ENCODE data around the gene PYY. TPM values are rescaled to one million over a fixed set of nuclear protein-coding genes. Genes with fewer than 3 reads are reported as not detected.

Gene PYY
- total RNA-seq, 1 experiment from 2014 or later: not detected

- CTCF ChIA-PET: interaction anchor here (0.8 kb wide), 1 partner anchor 11 kb away, joined by 4 read pairs; no protein-coding TSS in a partner anchor
- TF ChIP-seq CTCF (IDR thresholded peaks at IDR 0.05): no peak
- TF ChIP-seq SIN3A (IDR thresholded peaks at IDR 0.05; ENCODE audit: borderline replicate concordance, insufficient read depth, low read depth, low read length): no peak
- no peak for TF ChIP-seq POLR2AphosphoS5 (IDR thresholded peaks at IDR 0.05; ENCODE audit: low read depth, low read length)
- TF ChIP-seq REST (IDR thresholded peaks at IDR 0.05; ENCODE audit: insufficient read depth in 1 of 2, low read depth in 2 of 2, low read length in 1 of 2): no peak
- TF ChIP-seq TCF7L2 (IDR thresholded peaks at IDR 0.05; ENCODE audit: low read depth, low read length): no peak
- BruUV-seq (replicated peaks): no TSS peak
- intact Hi-C loops (cut with micrococcal nuclease; ENCODE audit: unreplicated experiment): no loop called here
- no peak overlapping the region for H3K27ac ChIP-seq (ENCODE audit: low read length)
- DNase-seq (ENCODE audit: low read depth, low spot score): no peak
- no peaks in the 10 kb centered on the region for H3K27me3 ChIP-seq (ENCODE audit: control insufficient read depth, insufficient read depth, low read length)
- POLR2A ChIA-PET: no interaction called here
- in situ Hi-C loops (cut with HindIII; ENCODE audit: low pct_unique_long_range_greater_than_20kb, low sequenced_read_pairs): no loop called here
- no peaks in the 10 kb centered on the region for H3K4me1 ChIP-seq (ENCODE audit: control insufficient read depth, insufficient read depth, low read length)
- ATAC-seq: no peak
- no peaks in the 10 kb centered on the region for H3K9me3 ChIP-seq (ENCODE audit: control insufficient read depth, insufficient read depth, low read depth, low read length)
- H3K36me3 ChIP-seq (ENCODE audit: control insufficient read depth, insufficient read depth, low read length): no peaks in the 10 kb centered on the region
- H3K4me3 ChIP-seq (ENCODE audit: low read depth in 2 of 2, low read length in 2 of 2): no peak overlapping the region
Observed at GRCh38 chr17:43920500-43921095, 33.1 kb downstream of the PYY start.

- ChIA-PET POLR2A (no interaction called here), CTCF (no interaction called here)
- Histone ChIP-seq H3K4me1 (ENCODE audit: control insufficient read depth, insufficient read depth, low read length) (no peaks in the 10 kb centered on the region), H3K27ac (ENCODE audit: low read length) (no peak overlapping the region), H3K9me3 (ENCODE audit: control insufficient read depth, insufficient read depth, low read depth, low read length) (no peaks in the 10 kb centered on the region), H3K4me3 (ENCODE audit: low read depth in 2 of 2, low read length in 2 of 2) (no peak overlapping the region), H3K27me3 (ENCODE audit: control insufficient read depth, insufficient read depth, low read length) (no peaks in the 10 kb centered on the region), H3K36me3 (ENCODE audit: control insufficient read depth, insufficient read depth, low read length) (no peaks in the 10 kb centered on the region)
- no TSS peak for BruUV-seq (replicated peaks)
- intact Hi-C loops (cut with micrococcal nuclease; ENCODE audit: unreplicated experiment) (no loop called here), in situ Hi-C loops (cut with HindIII; ENCODE audit: low pct_unique_long_range_greater_than_20kb, low sequenced_read_pairs) (no loop called here)
- ATAC-seq (no peak), DNase-seq (ENCODE audit: low read depth, low spot score) (no peak)
- no peak for TF ChIP-seq REST (IDR thresholded peaks at IDR 0.05; ENCODE audit: insufficient read depth in 1 of 2, low read depth in 2 of 2, low read length in 1 of 2)
- TF ChIP-seq TCF7L2 (IDR thresholded peaks at IDR 0.05; ENCODE audit: low read depth, low read length): no peak
- TF ChIP-seq POLR2AphosphoS5 (IDR thresholded peaks at IDR 0.05; ENCODE audit: low read depth, low read length): no peak
- TF ChIP-seq CTCF (IDR thresholded peaks at IDR 0.05): no peak
- no peak for TF ChIP-seq SIN3A (IDR thresholded peaks at IDR 0.05; ENCODE audit: borderline replicate concordance, insufficient read depth, low read depth, low read length)
Observed at GRCh38 chr17:43918026-43918389, 35.7 kb downstream of the PYY start.
